ENCODE data around the gene CORO6. TPM values are rescaled to one million over a fixed set of nuclear protein-coding genes. Genes with fewer than 3 reads are reported as not detected.
A peak's percentile ranks its signal among the peaks of the same experiment; 100 is the strongest.

Gene CORO6
- polyA plus RNA-seq, 2 donors, result 12.6 to 22.5 TPM

GRCh38 chr17:29640981-29641642, 18.4 kb upstream of the CORO6 start:
- Histone ChIP-seq H3K4me3 (ENCODE audit: low read depth in 1 of 2, low read length in 2 of 2) (no peak overlapping the region), H3K4me1 (ENCODE audit: control insufficient read depth in 2 of 2, insufficient read depth in 2 of 2, low read length in 1 of 2) (peaks cover 0 to 2% of the 10 kb centered on the region in 2 donors), H3K27ac (ENCODE audit: low read depth in 2 of 2, low read length in 1 of 2) (no peak overlapping the region), H3K36me3 (ENCODE audit: control insufficient read depth in 2 of 2, insufficient read depth in 2 of 2, low read length in 1 of 2) (peaks cover 0 to under 1% of the 10 kb centered on the region in 2 donors), H3K27me3 (ENCODE audit: control insufficient read depth in 1 of 2, insufficient read depth in 2 of 2, low read length in 2 of 2) (no peaks in the 10 kb centered on the region), H3K9me3 (ENCODE audit: control insufficient read depth in 2 of 2, insufficient read depth in 1 of 2, low read depth in 1 of 2, low read length in 1 of 2) (no peaks in the 10 kb centered on the region)
- 74 to 78% methylated on average over 7 of the region's 7 CpGs for WGBS, 2 donors

- H3K36me3 ChIP-seq (ENCODE audit: control insufficient read depth in 2 of 2, insufficient read depth in 2 of 2, low read length in 1 of 2), result peaks cover 0 to 3% of the 10 kb centered on the region in 2 donors
- H3K27ac ChIP-seq (ENCODE audit: low read depth in 2 of 2, low read length in 1 of 2), result peak overlapping the region; percentile 6 to 8
- H3K27me3 ChIP-seq (ENCODE audit: control insufficient read depth in 1 of 2, insufficient read depth in 2 of 2, low read length in 2 of 2), result no peaks in the 10 kb centered on the region
- 32 to 48% methylated on average over 2 of the region's 2 CpGs for WGBS, 2 donors
- H3K4me3 ChIP-seq (ENCODE audit: low read depth in 1 of 2, low read length in 2 of 2), result no peak overlapping the region
- H3K4me1 ChIP-seq (ENCODE audit: control insufficient read depth in 2 of 2, insufficient read depth in 2 of 2, low read length in 1 of 2), result peaks cover 0 to 2% of the 10 kb centered on the region in 2 donors
- no peaks in the 10 kb centered on the region for H3K9me3 ChIP-seq (ENCODE audit: control insufficient read depth in 2 of 2, insufficient read depth in 1 of 2, low read depth in 1 of 2, low read length in 1 of 2)
Measured at GRCh38 chr17:29640413-29640812, 17.7 kb upstream of the CORO6 start.

GRCh38 chr17:29633886-29634285, 11.2 kb upstream of the CORO6 start:
- 95 to 97% methylated on average over 3 of the region's 3 CpGs for WGBS, 2 donors
- H3K4me1 ChIP-seq (ENCODE audit: control insufficient read depth in 2 of 2, insufficient read depth in 2 of 2, low read length in 1 of 2), result no peaks in the 10 kb centered on the region
- no peak overlapping the region for H3K4me3 ChIP-seq (ENCODE audit: low read depth in 1 of 2, low read length in 2 of 2)
- no peak overlapping the region for H3K27ac ChIP-seq (ENCODE audit: low read depth in 2 of 2, low read length in 1 of 2)
- H3K36me3 ChIP-seq (ENCODE audit: control insufficient read depth in 2 of 2, insufficient read depth in 2 of 2, low read length in 1 of 2), result peaks cover 6 to 15% of the 10 kb centered on the region in 2 donors
- H3K27me3 ChIP-seq (ENCODE audit: control insufficient read depth in 1 of 2, insufficient read depth in 2 of 2, low read length in 2 of 2), result no peaks in the 10 kb centered on the region
- no peaks in the 10 kb centered on the region for H3K9me3 ChIP-seq (ENCODE audit: control insufficient read depth in 2 of 2, insufficient read depth in 1 of 2, low read depth in 1 of 2, low read length in 1 of 2)

- H3K4me1 ChIP-seq (ENCODE audit: control insufficient read depth in 2 of 2, insufficient read depth in 2 of 2, low read length in 1 of 2), result no peaks in the 10 kb centered on the region
- peaks cover 6 to 12% of the 10 kb centered on the region in 2 donors for H3K36me3 ChIP-seq (ENCODE audit: control insufficient read depth in 2 of 2, insufficient read depth in 2 of 2, low read length in 1 of 2)
- H3K4me3 ChIP-seq (ENCODE audit: low read depth in 1 of 2, low read length in 2 of 2), result no peak overlapping the region
- H3K27me3 ChIP-seq (ENCODE audit: control insufficient read depth in 1 of 2, insufficient read depth in 2 of 2, low read length in 2 of 2), result no peaks in the 10 kb centered on the region
- H3K27ac ChIP-seq (ENCODE audit: low read depth in 2 of 2, low read length in 1 of 2), result no peak overlapping the region
- 59 to 76% methylated on average over 6 of the region's 6 CpGs for WGBS, 2 donors
- no peaks in the 10 kb centered on the region for H3K9me3 ChIP-seq (ENCODE audit: control insufficient read depth in 2 of 2, insufficient read depth in 1 of 2, low read depth in 1 of 2, low read length in 1 of 2)
Measured at GRCh38 chr17:29630630-29631193, 8.0 kb upstream of the CORO6 start.

- Histone ChIP-seq H3K36me3 (ENCODE audit: control insufficient read depth in 2 of 2, insufficient read depth in 2 of 2, low read length in 1 of 2) (peaks cover 6 to 12% of the 10 kb centered on the region in 2 donors), H3K4me3 (ENCODE audit: low read depth in 1 of 2, low read length in 2 of 2) (no peak overlapping the region), H3K4me1 (ENCODE audit: control insufficient read depth in 2 of 2, insufficient read depth in 2 of 2, low read length in 1 of 2) (no peaks in the 10 kb centered on the region), H3K9me3 (ENCODE audit: control insufficient read depth in 2 of 2, insufficient read depth in 1 of 2, low read depth in 1 of 2, low read length in 1 of 2) (no peaks in the 10 kb centered on the region), H3K27me3 (ENCODE audit: control insufficient read depth in 1 of 2, insufficient read depth in 2 of 2, low read length in 2 of 2) (no peaks in the 10 kb centered on the region), H3K27ac (ENCODE audit: low read depth in 2 of 2, low read length in 1 of 2) (no peak overlapping the region)
- 69 to 80% methylated on average over 2 of the region's 2 CpGs for WGBS, 2 donors
Measured at GRCh38 chr17:29629839-29630238, 7.1 kb upstream of the CORO6 start.

GRCh38 chr17:29628644-29629043, 5.9 kb upstream of the CORO6 start:
- H3K4me3 ChIP-seq (ENCODE audit: low read depth in 1 of 2, low read length in 2 of 2), result no peak overlapping the region
- 68 to 79% methylated on average over 2 of the region's 2 CpGs for WGBS, 2 donors
- no peaks in the 10 kb centered on the region for H3K27me3 ChIP-seq (ENCODE audit: control insufficient read depth in 1 of 2, insufficient read depth in 2 of 2, low read length in 2 of 2)
- H3K9me3 ChIP-seq (ENCODE audit: control insufficient read depth in 2 of 2, insufficient read depth in 1 of 2, low read depth in 1 of 2, low read length in 1 of 2), result no peaks in the 10 kb centered on the region
- H3K4me1 ChIP-seq (ENCODE audit: control insufficient read depth in 2 of 2, insufficient read depth in 2 of 2, low read length in 1 of 2), result no peaks in the 10 kb centered on the region
- peaks cover 6 to 12% of the 10 kb centered on the region in 2 donors for H3K36me3 ChIP-seq (ENCODE audit: control insufficient read depth in 2 of 2, insufficient read depth in 2 of 2, low read length in 1 of 2)
- no peak overlapping the region for H3K27ac ChIP-seq (ENCODE audit: low read depth in 2 of 2, low read length in 1 of 2)

DNA sequence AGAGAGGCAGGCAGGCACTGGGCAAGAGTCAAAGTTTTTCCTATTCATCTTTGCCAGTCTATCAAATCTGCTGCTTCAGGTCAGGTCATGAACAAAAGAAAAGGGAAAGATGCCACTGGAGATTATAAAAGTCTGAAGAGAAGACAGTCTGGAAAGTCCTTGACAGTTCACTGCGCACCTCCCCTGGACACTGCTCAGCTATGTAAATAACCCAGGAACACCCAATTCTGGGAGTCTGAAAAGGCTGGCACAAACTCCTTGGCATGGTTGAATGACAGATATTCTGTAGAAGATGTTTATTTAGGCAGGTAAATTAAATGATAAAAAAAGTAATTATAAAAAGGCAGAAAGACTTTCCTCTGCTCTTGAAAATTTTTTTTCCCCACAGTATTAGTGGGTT, 5.2 kb upstream of the CORO6 start:
- Histone ChIP-seq H3K36me3 (ENCODE audit: control insufficient read depth in 2 of 2, insufficient read depth in 2 of 2, low read length in 1 of 2) (peaks cover 6 to 12% of the 10 kb centered on the region in 2 donors), H3K27me3 (ENCODE audit: control insufficient read depth in 1 of 2, insufficient read depth in 2 of 2, low read length in 2 of 2) (no peaks in the 10 kb centered on the region), H3K4me1 (ENCODE audit: control insufficient read depth in 2 of 2, insufficient read depth in 2 of 2, low read length in 1 of 2) (peaks cover under 1 to 1% of the 10 kb centered on the region in 2 donors), H3K4me3 (ENCODE audit: low read depth in 1 of 2, low read length in 2 of 2) (no peak overlapping the region), H3K9me3 (ENCODE audit: control insufficient read depth in 2 of 2, insufficient read depth in 1 of 2, low read depth in 1 of 2, low read length in 1 of 2) (no peaks in the 10 kb centered on the region), H3K27ac (ENCODE audit: low read depth in 2 of 2, low read length in 1 of 2) (no peak overlapping the region)
- 52 to 63% methylated on average over 1 of the region's 1 CpG for WGBS, 2 donors

DNA sequence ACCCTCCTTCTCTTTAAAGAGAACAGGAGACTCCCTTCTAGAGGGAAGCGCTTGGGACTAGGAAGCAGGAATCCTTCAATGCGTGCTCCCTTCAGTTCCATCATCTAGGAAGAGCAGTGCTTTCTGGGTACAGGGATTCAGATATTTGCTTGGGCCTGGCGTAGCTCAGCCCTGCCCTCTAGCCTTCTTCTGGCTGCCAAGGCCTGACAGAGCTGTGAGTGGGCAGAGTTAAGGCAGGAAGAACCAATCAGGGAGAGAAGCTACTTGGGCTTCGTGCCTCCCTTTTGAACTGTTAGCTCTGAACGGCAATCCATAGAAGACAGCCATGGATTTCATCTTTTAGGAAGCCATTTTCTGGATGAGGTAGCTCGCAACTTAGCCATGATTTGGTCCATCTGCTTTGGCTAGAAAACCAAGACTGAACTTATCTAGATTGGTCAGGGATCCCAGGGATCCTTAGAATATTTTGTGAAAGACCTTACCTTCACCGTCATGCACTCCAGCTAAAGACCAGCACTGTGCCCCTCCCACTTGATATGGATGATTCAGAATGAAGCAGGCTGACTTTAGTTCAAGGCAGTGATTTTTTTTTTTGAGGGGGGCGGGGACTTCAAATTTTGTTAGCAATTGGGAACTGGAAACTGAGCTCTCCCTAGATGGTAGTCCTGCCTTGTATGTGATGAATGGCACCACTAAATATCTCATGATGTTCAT, 2.5 kb upstream of the CORO6 start:
- Histone ChIP-seq H3K36me3 (ENCODE audit: control insufficient read depth in 2 of 2, insufficient read depth in 2 of 2, low read length in 1 of 2) (no peaks in the 10 kb centered on the region), H3K4me3 (ENCODE audit: low read depth in 1 of 2, low read length in 2 of 2) (no peak overlapping the region), H3K27me3 (ENCODE audit: control insufficient read depth in 1 of 2, insufficient read depth in 2 of 2, low read length in 2 of 2) (no peaks in the 10 kb centered on the region), H3K9me3 (ENCODE audit: control insufficient read depth in 2 of 2, insufficient read depth in 1 of 2, low read depth in 1 of 2, low read length in 1 of 2) (no peaks in the 10 kb centered on the region), H3K27ac (ENCODE audit: low read depth in 2 of 2, low read length in 1 of 2) (no peak overlapping the region), H3K4me1 (ENCODE audit: control insufficient read depth in 2 of 2, insufficient read depth in 2 of 2, low read length in 1 of 2) (peaks cover 5 to 8% of the 10 kb centered on the region in 2 donors)
- WGBS, 2 donors, result 69 to 81% methylated on average over 8 of the region's 8 CpGs

DNA sequence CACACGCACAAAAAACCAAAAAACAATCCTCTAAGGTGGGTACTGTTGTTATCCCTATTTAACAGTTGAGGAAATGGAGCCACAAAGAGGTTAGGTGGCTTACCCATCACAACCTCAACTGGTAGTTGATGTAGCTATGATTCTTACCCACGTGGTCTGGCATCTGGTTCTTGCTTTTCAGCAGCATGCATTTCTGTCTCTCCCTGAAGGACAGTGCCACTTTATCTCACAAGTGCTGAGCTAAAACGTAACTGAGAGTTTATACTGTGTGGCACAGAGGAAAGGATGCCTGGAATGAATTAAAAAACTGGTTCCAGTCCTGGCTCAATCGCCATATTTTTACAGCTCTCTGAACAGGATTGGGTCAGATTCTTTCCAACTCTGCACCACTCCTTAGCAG, 1.9 kb upstream of the CORO6 start:
- Histone ChIP-seq H3K27me3 (ENCODE audit: control insufficient read depth in 1 of 2, insufficient read depth in 2 of 2, low read length in 2 of 2) (no peaks in the 10 kb centered on the region), H3K27ac (ENCODE audit: low read depth in 2 of 2, low read length in 1 of 2) (no peak overlapping the region), H3K4me3 (ENCODE audit: low read depth in 1 of 2, low read length in 2 of 2) (no peak overlapping the region), H3K9me3 (ENCODE audit: control insufficient read depth in 2 of 2, insufficient read depth in 1 of 2, low read depth in 1 of 2, low read length in 1 of 2) (no peaks in the 10 kb centered on the region), H3K4me1 (ENCODE audit: control insufficient read depth in 2 of 2, insufficient read depth in 2 of 2, low read length in 1 of 2) (peaks cover 5 to 8% of the 10 kb centered on the region in 2 donors), H3K36me3 (ENCODE audit: control insufficient read depth in 2 of 2, insufficient read depth in 2 of 2, low read length in 1 of 2) (no peaks in the 10 kb centered on the region)
- WGBS, 2 donors, result 78 to 79% methylated on average over 4 of the region's 4 CpGs

All from esophagus (tissue), 2 donors.